DND-41 (cell line): ENCODE results near the gene MRPL49.
A peak's percentile ranks its signal among the peaks of the same experiment; 100 is the strongest.
"Not testable (repeated sequence)": the region's sequence is repeated elsewhere in the genome, so short reads cannot be mapped to it uniquely, and the experiment has no call there.

Experiments used
- ATAC-seq: fragments of 200-7000 bp; cut with Tn5 transposase; 3 replicates; pipeline ENCODE4 v1.9.1; 2021; ENCODE audit warnings: low read depth; ENCODE audit not compliant: insufficient read depth
- DNase-seq: peaks from one replicate; pipeline ENCODE4 v3.0.0-alpha.2; 2020
- H2AFZ ChIP-seq: 2 replicates; pipeline ENCODE4 v1.6.0; 2012; ENCODE audit warnings: low read depth, low read length
- H3K27ac ChIP-seq: 2 replicates; pipeline ENCODE4 v1.5.1; 2012; ENCODE audit warnings: low read length, inconsistent platforms
- H3K27me3 ChIP-seq: fragments of 200-600 bp; sonication (generic); 2 replicates; pipeline ENCODE4 v1.6.0; 2012; ENCODE audit warnings: low read length, mild to moderate bottlenecking, inconsistent platforms; ENCODE audit not compliant: insufficient read depth, poor library complexity
- H3K36me3 ChIP-seq: 2 replicates; pipeline ENCODE4 v1.5.1; 2012; ENCODE audit warnings: low read length, inconsistent platforms; ENCODE audit not compliant: insufficient read depth
- H3K4me1 ChIP-seq: 2 replicates; pipeline ENCODE4 v1.5.1; 2012; ENCODE audit warnings: mild to moderate bottlenecking, low read length; ENCODE audit not compliant: insufficient read depth
- H3K4me2 ChIP-seq: 2 replicates; pipeline ENCODE4 v1.6.0; 2012; ENCODE audit warnings: mild to moderate bottlenecking, moderate library complexity, low read length, inconsistent platforms; ENCODE audit not compliant: insufficient read depth
- H3K4me3 ChIP-seq, 2 experiments: fragments of 200-600 bp in 1 of 2; shearing (Covaris generic) in 1 of 2; 2 replicates each; pipeline ENCODE4 v1.5.1; 2012 to 2016; ENCODE audit warnings: inconsistent platforms in 2 of 2, low read length in 2 of 2, mild to moderate bottlenecking in 2 of 2, low read depth in 1 of 2, moderate library complexity in 1 of 2
- H3K79me2 ChIP-seq: 2 replicates; pipeline ENCODE4 v1.6.0; 2012; ENCODE audit warnings: low read length, inconsistent platforms; ENCODE audit not compliant: insufficient read depth
- H3K9ac ChIP-seq: 2 replicates; pipeline ENCODE4 v1.6.0; 2012; ENCODE audit warnings: low read depth, mild to moderate bottlenecking, inconsistent platforms, low read length, moderate library complexity
- H3K9me3 ChIP-seq: 2 replicates; pipeline ENCODE4 v1.5.1; 2012; ENCODE audit warnings: low read length, moderate library complexity, mild to moderate bottlenecking, inconsistent platforms; ENCODE audit not compliant: insufficient read depth, severe bottlenecking
- H4K20me1 ChIP-seq: 2 replicates; pipeline ENCODE4 v1.6.0; 2012; ENCODE audit warnings: low read length; ENCODE audit not compliant: insufficient read depth
- EZH2 ChIP-seq: IDR thresholded peaks from 3 replicates; pipeline ENCODE4 v1.6.1; 2012; ENCODE audit warnings: borderline replicate concordance, low read depth, mild to moderate bottlenecking, moderate library complexity, low read length, inconsistent platforms; ENCODE audit not compliant: severe bottlenecking
- TF ChIP-seq, protein P1 (sequence below): IDR thresholded peaks from 2 replicates; pipeline ENCODE4 v1.5.1; 2012; ENCODE audit warnings: borderline replicate concordance, low read length, moderate library complexity, mild to moderate bottlenecking; ENCODE audit not compliant: poor library complexity, severe bottlenecking; ENCODE audit errors: extremely low read depth

The MRPL49 gene

DNA sequence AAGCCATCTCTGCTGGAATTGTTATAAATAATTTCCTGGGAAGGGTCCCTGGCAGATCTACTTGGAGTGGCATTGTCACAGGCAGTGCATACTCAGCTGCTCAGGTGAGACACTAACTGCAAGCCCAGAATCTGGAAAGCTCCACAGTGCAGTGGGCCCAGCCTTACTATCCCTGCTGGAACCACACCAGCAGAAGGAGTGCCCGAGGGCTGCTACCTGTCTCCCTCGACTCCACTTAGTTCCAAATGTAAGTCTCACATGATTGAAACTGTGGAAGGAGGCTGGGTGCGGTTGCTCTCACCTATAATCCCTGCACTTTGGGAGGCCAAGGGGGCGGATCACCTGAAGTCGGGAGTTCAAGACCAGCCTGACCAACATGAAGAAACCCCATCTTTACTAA is 26.5 kb downstream of the MRPL49 start:
- H3K27ac ChIP-seq, result no peak overlapping the region
- H3K9ac ChIP-seq, result no peak overlapping the region
- H3K79me2 ChIP-seq, result no peaks in the 10 kb centered on the region
- no peak overlapping the region for H3K4me2 ChIP-seq
- no peaks in the 10 kb centered on the region for H3K36me3 ChIP-seq
- no peak for TF ChIP-seq EZH2
- TF ChIP-seq, protein P1, sequence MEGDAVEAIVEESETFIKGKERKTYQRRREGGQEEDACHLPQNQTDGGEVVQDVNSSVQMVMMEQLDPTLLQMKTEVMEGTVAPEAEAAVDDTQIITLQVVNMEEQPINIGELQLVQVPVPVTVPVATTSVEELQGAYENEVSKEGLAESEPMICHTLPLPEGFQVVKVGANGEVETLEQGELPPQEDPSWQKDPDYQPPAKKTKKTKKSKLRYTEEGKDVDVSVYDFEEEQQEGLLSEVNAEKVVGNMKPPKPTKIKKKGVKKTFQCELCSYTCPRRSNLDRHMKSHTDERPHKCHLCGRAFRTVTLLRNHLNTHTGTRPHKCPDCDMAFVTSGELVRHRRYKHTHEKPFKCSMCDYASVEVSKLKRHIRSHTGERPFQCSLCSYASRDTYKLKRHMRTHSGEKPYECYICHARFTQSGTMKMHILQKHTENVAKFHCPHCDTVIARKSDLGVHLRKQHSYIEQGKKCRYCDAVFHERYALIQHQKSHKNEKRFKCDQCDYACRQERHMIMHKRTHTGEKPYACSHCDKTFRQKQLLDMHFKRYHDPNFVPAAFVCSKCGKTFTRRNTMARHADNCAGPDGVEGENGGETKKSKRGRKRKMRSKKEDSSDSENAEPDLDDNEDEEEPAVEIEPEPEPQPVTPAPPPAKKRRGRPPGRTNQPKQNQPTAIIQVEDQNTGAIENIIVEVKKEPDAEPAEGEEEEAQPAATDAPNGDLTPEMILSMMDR, result no peak
- ATAC-seq (no peak), DNase-seq (no peak)
- no peak overlapping the region for H2AFZ ChIP-seq
- H3K27me3 ChIP-seq, result peaks cover 3% of the 10 kb centered on the region
- H3K4me3 ChIP-seq, result no peak overlapping the region
- H3K9me3 ChIP-seq, result peaks cover 7% of the 10 kb centered on the region
- H4K20me1 ChIP-seq, result no peaks in the 10 kb centered on the region
- H3K4me1 ChIP-seq, result no peaks in the 10 kb centered on the region

DNA sequence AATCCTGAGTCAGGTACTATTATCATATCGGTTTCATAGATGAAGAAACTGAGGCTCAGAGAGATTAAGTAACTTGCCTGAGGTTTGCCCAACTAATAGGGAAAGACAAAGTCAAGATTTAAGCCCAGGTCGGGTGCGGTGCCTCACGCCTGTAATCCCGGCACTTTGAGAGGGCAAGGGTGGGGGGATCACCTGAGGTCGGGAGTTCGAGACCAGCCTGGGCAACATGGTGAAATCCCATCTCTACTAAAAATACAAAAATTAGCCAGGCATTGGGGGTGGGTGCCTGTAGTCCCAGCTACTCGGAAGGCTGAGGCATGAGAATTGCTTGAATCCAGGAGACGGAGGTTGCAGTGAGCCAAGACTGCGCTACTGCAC is 28.0 kb downstream of the MRPL49 start:
- H3K27me3 ChIP-seq, DNase-seq, H2AFZ ChIP-seq, H3K4me1 ChIP-seq, H3K9ac ChIP-seq, H3K4me2 ChIP-seq, ATAC-seq, H3K79me2 ChIP-seq, H3K9me3 ChIP-seq, H3K27ac ChIP-seq, H4K20me1 ChIP-seq, H3K4me3 ChIP-seq, H3K36me3 ChIP-seq: not testable (repeated sequence)

DNA sequence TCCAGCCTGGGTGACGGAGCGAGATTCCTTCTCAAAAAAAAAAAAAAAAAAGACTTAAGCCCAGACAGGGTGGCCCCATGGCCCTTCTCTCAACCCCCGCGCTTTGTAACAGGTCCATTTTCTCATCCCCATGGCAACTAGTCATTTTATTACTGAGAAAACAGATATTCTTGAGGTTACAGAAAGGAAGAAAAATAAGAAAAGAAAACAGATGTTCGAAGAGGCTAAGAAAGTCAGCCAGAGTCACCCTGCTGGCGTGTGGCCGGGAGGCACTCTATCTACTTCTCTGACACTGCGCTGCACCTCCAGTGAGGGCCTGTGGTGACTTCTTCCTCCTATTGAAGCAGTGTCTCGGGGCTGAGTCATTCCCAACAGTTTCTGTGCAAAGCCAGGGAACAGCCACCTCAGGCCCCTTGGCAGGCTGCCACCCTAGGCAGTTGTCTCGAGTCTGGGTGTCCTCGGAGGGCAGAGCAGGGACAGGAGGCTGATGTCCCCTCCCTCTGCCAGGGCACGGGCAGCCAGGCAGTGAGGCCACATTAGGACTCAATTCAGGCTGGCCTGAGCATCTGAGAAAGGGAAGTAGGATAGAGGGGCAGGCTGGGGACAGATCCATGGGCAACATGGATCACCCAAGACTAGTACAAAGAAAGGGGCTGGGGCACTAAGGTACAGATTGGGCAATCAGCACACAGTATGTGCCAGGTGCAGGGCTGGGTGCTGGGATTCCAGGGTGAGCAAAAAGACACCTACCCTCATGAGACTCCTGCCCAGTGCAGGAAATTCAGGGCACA is 28.6 kb downstream of the MRPL49 start:
- DNase-seq (no peak), ATAC-seq (0 out of 3 replicates have a peak, but pooled peaks have one; percentile 14)
- Histone ChIP-seq H3K27ac (no peak overlapping the region), H3K9me3 (peaks cover 7% of the 10 kb centered on the region), H4K20me1 (no peaks in the 10 kb centered on the region), H3K79me2 (no peaks in the 10 kb centered on the region), H3K4me3 (no peak overlapping the region), H3K4me1 (no peaks in the 10 kb centered on the region), H2AFZ (no peak overlapping the region), H3K9ac (no peak overlapping the region), H3K36me3 (no peaks in the 10 kb centered on the region), H3K4me2 (no peak overlapping the region), H3K27me3 (peaks cover 3% of the 10 kb centered on the region)
- TF ChIP-seq, protein P1, result no peak
- no peak for TF ChIP-seq EZH2

DNA sequence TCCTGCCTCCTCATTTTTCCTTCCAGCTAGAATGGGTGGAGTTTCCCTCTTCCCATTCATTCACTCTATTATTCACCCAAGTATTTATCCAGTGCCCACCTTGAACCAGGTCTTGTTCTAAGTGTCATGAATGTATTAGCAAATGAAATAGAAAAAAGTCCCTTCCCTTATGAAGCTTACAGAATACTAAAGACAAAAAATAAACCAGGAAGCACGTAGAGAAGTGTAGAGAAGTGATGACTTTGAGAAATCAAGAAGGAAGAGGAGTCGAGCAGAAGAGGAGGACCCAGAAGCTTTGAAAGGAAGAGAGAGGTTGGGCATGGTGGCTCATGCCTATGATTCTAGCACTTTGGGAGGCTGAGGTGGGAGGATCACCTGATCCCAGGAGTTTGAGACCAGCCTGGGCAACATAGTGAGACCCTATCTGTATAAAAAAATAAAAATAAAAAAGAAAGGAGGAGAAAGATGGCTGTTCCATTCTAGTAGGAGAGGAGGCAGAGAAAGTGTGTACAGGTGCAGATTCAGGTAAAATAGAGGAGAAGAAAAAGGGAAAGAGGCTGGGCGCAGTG is 29.3 kb downstream of the MRPL49 start:
- Histone ChIP-seq H2AFZ (no peak overlapping the region), H4K20me1 (no peaks in the 10 kb centered on the region), H3K9ac (no peak overlapping the region), H3K4me1 (no peaks in the 10 kb centered on the region), H3K27me3 (peaks cover 3% of the 10 kb centered on the region), H3K79me2 (no peaks in the 10 kb centered on the region), H3K4me3 (no peak overlapping the region), H3K27ac (no peak overlapping the region), H3K9me3 (peaks cover 6% of the 10 kb centered on the region), H3K4me2 (no peak overlapping the region), H3K36me3 (no peaks in the 10 kb centered on the region)
- no peak for TF ChIP-seq EZH2
- TF ChIP-seq, protein P1, result no peak
- no peak for DNase-seq
- no peak for ATAC-seq
